Measurements from ENCODE around the gene MGAT4A. TPM values are rescaled to one million over a fixed set of nuclear protein-coding genes. Genes with fewer than 3 reads are reported as not detected.

MGAT4A gene
- total RNA-seq, 1 donor from 2014 or later = 0.38 TPM

DNA sequence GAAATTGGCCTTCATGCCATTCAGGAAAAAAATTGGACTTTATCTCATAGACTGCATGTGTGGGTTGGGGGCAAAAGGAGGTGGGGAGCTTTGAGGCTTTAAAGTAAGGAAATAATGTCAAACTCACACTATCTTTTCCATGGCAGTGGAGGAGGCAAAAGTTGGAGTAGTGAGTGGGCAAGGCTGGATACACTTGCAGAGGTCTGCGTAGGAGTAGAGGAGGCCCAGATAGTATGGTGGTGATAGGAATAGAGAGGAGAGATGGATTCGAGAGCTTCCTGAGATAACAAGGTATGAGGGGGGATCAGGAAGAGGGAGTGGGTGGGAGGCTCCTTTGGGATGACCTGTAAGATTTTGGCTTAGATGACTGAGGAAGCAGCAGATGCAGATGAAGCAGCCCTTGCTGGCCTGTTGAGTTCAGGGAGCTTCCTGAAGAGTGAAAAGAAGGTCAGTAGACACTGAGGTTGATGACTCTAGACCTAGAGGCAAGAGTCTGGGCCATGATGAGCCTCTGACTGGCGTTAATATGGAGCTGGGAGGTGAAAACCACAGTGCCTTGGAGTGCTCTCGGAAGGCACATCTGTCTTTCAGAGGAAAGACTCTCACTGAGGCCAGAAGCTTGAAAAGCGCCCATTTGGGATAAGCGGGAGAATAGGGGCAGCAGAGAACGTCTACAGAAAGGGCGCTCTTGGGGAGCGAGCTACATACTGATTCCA lies 116.8 kb downstream of the MGAT4A start:
- no peak for DNase-seq (ENCODE audit: extremely low spot score, unreplicated experiment)
- Mint-ChIP-seq H3K4me1 (ENCODE audit: unreplicated experiment) (peaks cover 20% of the 10 kb centered on the region), H3K4me3 (ENCODE audit: unreplicated experiment) (no peak overlapping the region), H3K36me3 (ENCODE audit: unreplicated experiment) (peaks cover 57% of the 10 kb centered on the region), H3K27ac (ENCODE audit: unreplicated experiment) (no peak overlapping the region), H3K27me3 (ENCODE audit: unreplicated experiment) (no peaks in the 10 kb centered on the region), H3K9me3 (ENCODE audit: unreplicated experiment) (no peaks in the 10 kb centered on the region)
- TF ChIP-seq, protein P1, sequence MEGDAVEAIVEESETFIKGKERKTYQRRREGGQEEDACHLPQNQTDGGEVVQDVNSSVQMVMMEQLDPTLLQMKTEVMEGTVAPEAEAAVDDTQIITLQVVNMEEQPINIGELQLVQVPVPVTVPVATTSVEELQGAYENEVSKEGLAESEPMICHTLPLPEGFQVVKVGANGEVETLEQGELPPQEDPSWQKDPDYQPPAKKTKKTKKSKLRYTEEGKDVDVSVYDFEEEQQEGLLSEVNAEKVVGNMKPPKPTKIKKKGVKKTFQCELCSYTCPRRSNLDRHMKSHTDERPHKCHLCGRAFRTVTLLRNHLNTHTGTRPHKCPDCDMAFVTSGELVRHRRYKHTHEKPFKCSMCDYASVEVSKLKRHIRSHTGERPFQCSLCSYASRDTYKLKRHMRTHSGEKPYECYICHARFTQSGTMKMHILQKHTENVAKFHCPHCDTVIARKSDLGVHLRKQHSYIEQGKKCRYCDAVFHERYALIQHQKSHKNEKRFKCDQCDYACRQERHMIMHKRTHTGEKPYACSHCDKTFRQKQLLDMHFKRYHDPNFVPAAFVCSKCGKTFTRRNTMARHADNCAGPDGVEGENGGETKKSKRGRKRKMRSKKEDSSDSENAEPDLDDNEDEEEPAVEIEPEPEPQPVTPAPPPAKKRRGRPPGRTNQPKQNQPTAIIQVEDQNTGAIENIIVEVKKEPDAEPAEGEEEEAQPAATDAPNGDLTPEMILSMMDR (IDR thresholded peaks at IDR 0.05) = no peak

DNA sequence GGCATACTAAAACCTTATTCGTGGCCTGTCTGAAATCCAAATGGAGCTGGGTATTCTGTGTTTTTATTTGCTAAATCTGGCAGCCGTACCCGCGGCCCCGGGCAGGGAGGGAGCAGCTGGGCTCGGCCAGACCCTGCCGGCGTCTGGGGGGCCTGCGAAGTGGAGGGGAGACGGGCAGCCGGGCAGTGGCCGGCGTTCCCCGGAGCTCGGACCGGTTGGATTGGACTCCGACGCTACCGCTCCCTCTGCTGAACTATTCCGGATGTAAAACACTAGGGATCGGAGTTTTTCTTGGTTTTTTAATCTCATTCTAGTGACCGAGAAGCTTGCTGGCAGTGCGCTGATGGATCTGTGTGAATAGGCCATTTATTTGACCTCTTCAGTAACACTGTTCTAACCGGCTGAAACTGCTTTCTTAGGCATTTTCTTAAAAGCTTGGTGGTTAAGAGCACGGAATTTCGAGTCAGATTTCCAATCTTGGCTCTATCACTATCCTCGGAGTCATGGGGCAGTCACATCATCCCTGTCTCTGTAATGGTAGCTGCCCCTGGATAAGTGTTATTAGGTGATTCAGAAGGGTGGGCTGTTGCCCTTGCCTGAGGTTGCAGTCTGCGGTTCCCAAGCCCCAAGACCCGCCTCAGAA lies 121.8 kb downstream of the MGAT4A start:
- no peaks in the 10 kb centered on the region for H3K9me3 Mint-ChIP-seq (ENCODE audit: unreplicated experiment)
- H3K36me3 Mint-ChIP-seq (ENCODE audit: unreplicated experiment) = peaks cover 28% of the 10 kb centered on the region
- peak overlapping the region; percentile 94 for H3K27ac Mint-ChIP-seq (ENCODE audit: unreplicated experiment)
- peak overlapping the region; percentile 92 for H3K4me3 Mint-ChIP-seq (ENCODE audit: unreplicated experiment)
- H3K4me1 Mint-ChIP-seq (ENCODE audit: unreplicated experiment) = peaks cover 52% of the 10 kb centered on the region
- TF ChIP-seq, protein P1 (IDR thresholded peaks at IDR 0.05) = no peak
- no peak for DNase-seq (ENCODE audit: extremely low spot score, unreplicated experiment)
- no peaks in the 10 kb centered on the region for H3K27me3 Mint-ChIP-seq (ENCODE audit: unreplicated experiment)

DNA sequence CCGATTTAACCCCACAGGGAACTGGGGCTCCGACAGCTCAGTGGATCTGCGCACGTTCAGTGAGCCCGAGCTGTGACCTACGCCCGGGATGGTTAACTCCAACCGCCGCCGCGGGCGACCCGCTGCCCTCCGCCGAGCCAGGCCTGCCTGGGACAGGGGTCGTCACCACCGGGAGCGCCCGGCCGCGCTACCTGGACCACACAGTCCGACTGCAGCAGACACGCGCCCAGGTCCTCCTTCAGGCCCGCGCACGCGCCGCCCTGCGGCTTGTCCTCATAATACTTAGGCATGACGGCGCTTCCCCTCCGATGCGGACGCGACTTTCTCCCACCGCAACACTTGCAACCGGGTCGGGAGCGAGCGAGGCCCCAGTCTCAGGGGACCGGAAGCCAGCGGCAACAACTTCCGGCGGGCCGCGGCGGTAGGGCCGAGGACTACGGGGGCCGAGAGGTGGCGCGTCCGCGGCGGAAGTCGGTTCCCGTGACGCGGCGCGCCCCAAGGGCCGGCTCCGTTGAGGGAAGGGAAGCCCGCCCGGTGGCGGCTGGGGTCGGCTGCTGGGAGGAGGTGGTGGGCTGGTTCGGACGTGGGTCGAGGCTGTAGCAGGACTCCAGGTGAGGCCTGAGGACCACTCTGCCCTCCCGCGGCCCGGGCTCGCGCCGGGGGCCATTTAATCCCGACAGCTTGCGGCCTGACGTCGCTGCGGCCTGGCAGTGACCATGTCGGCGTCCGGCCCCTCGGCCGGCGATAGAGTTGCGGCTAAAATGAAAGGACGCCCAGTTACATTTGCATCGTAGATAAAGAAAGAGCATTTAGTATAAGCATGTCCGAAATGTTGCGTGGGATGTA lies 122.6 kb downstream of the MGAT4A start, which contains the start of the genes COA5 and UNC50:
TSS of gene COA5 (minus strand) at position 397 of the 846 bp plus-strand sequence. CDS start at position 290, 107 bp downstream.
TSS of gene UNC50 (plus strand) at position 474 of the 846 bp plus-strand sequence. CDS start 1,171 bp downstream, outside the sequence.
- Mint-ChIP-seq H3K27me3 (ENCODE audit: unreplicated experiment) (no peaks in the 10 kb centered on the region), H3K4me1 (ENCODE audit: unreplicated experiment) (peaks cover 52% of the 10 kb centered on the region), H3K9me3 (ENCODE audit: unreplicated experiment) (no peaks in the 10 kb centered on the region), H3K4me3 (ENCODE audit: unreplicated experiment) (peak within 1 kb of the TSS; percentile 92), H3K27ac (ENCODE audit: unreplicated experiment) (peak within 1 kb of the TSS; percentile 94), H3K36me3 (ENCODE audit: unreplicated experiment) (peaks cover 27% of the 10 kb centered on the region)
- peak; percentile 96 for DNase-seq (ENCODE audit: extremely low spot score, unreplicated experiment)
- TF ChIP-seq, protein P1 (IDR thresholded peaks at IDR 0.05) = peak; percentile 18

DNA sequence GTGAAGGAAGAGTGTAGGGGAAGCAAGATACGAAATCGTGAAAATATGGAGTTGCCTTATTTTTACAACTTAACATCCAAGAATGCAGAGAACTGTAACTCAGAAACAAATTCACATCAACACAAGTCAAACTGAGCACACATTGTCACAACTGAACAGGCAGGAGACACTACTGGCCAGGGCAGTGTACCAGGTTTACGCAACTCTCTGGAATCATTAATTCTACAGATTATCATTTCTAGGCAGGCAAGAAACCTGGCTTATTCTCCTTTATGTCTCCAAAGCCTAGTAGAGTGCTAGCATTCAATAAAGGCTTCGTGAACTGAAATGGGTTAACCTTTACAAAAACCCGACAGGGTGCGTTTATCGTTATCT lies 123.2 kb downstream of the MGAT4A start:
- H3K9me3 Mint-ChIP-seq (ENCODE audit: unreplicated experiment) = no peaks in the 10 kb centered on the region
- TF ChIP-seq, protein P1 (IDR thresholded peaks at IDR 0.05) = no peak
- H3K4me3 Mint-ChIP-seq (ENCODE audit: unreplicated experiment) = peak overlapping the region; percentile 92
- H3K27ac Mint-ChIP-seq (ENCODE audit: unreplicated experiment) = peak overlapping the region; percentile 94
- DNase-seq (ENCODE audit: extremely low spot score, unreplicated experiment) = no peak
- H3K4me1 Mint-ChIP-seq (ENCODE audit: unreplicated experiment) = peaks cover 52% of the 10 kb centered on the region
- no peaks in the 10 kb centered on the region for H3K27me3 Mint-ChIP-seq (ENCODE audit: unreplicated experiment)
- H3K36me3 Mint-ChIP-seq (ENCODE audit: unreplicated experiment) = peaks cover 23% of the 10 kb centered on the region

Measured in osteocyte (in vitro differentiated cells).